Measurements from ENCODE around the gene PRMT3. TPM values are rescaled to one million over a fixed set of nuclear protein-coding genes. Genes with fewer than 3 reads are reported as not detected.

PRMT3 gene
- polyA plus RNA-seq, 1 donor (not counting 4 experiments of a cell fraction or from before 2014, with no cell fraction given) = 29.4 TPM

DNA sequence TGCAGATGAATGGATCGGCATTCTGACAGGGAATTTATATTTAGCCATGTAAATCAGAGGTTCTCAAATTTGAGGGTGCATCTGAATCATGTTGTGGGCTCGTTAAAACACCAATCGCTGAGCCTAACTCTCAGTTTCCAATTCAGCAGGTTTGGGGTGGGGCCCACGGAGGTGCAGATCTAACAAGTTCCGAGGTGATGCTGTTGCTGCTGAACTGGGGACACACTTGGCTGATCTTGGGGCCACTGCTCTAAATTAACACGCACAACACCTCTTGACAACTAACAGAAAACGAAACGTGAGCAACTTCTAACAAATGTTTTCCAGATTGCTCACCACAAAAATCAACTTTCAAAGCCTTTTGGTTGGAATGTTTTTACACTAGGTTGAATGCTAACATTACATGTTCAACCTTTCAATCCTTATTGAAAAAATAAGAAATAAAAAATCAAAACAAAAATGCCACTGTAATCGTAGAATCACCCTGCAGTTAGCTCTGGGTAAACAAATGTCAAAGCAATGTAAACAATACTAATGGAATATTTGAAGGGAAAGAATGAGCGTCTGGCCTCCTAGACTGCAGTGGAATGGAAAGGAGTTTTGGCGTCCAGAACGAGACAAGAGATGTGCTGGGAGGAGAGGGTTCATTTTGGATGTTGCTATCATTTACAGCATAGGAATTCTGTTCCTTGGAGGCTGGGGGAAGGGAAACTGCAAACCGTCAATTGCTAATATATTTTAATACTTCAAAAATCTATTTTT lies 143.6 kb downstream of the PRMT3 start:
- H3K4me2 ChIP-seq (ENCODE audit: control insufficient read depth, extremely low read depth, insufficient read depth, low read depth, low read length) = no peak overlapping the region
- dilution Hi-C loops (cut with MboI; ENCODE audit: extremely low pct_ligation_motif_present, low sequenced_read_pairs) = no loop called here
- FAIRE-seq = no peak

GRCh38 chr11:20535271-20535881 lies 147.9 kb downstream of the PRMT3 start:
- no peaks in the 10 kb centered on the region for H3K27me3 ChIP-seq (ENCODE audit: control insufficient read depth, extremely low read depth, insufficient read depth, low read length)
- no peaks in the 10 kb centered on the region for H3K9me3 ChIP-seq (ENCODE audit: control insufficient read depth, low read depth, low read length)
- H3K36me3 ChIP-seq (ENCODE audit: control insufficient read depth in 2 of 2, extremely low read depth in 1 of 2, insufficient read depth in 2 of 2, low read length in 2 of 2) = no peaks in the 10 kb centered on the region
- H3K79me2 ChIP-seq (ENCODE audit: control insufficient read depth, insufficient read depth, low read length) = no peaks in the 10 kb centered on the region
- H2AFZ ChIP-seq (ENCODE audit: control insufficient read depth, low read length) = no peak overlapping the region
- H3K27ac ChIP-seq (ENCODE audit: control insufficient read depth, insufficient read depth, low read length) = no peak overlapping the region
- no peak overlapping the region for H3K9ac ChIP-seq (ENCODE audit: control insufficient read depth, extremely low read depth, insufficient read depth, low read length)
- DNase-seq (ENCODE audit: low read depth, low spot score) (no peak), FAIRE-seq (no peak)
- dilution Hi-C loops (cut with MboI; ENCODE audit: extremely low pct_ligation_motif_present, low sequenced_read_pairs) = no loop called here
- TF ChIP-seq EZH2 (IDR thresholded peaks at IDR 0.05; ENCODE audit: low read length) = no peak
- no peak for TF ChIP-seq CTCF (optimal IDR thresholded peaks at IDR 0.05 in 1 of 3, IDR thresholded peaks at IDR 0.05 in 1 of 3, conservative IDR thresholded peaks at IDR 0.05 in 1 of 3; ENCODE audit: extremely low read depth in 1 of 3, insufficient read depth in 2 of 3, low read length in 3 of 3)
- H4K20me1 ChIP-seq (ENCODE audit: control insufficient read depth, extremely low read depth, insufficient read depth, low read length) = no peaks in the 10 kb centered on the region
- no peak overlapping the region for H3K4me3 ChIP-seq (ENCODE audit: control insufficient read depth in 2 of 3, extremely low read depth in 1 of 3, insufficient read depth in 2 of 3, low read depth in 1 of 3, low read length in 3 of 3)
- H3K9me1 ChIP-seq (ENCODE audit: control insufficient read depth, extremely low read depth, insufficient read depth, low read length) = no peaks in the 10 kb centered on the region
- no peak overlapping the region for H3K4me2 ChIP-seq (ENCODE audit: control insufficient read depth, extremely low read depth, insufficient read depth, low read depth, low read length)
- H3K4me1 ChIP-seq (ENCODE audit: control insufficient read depth, extremely low read depth, insufficient read depth, low read length) = no peaks in the 10 kb centered on the region

More for the DNA sequence above, 143.6 kb downstream of the PRMT3 start:
- Histone ChIP-seq H3K36me3 (ENCODE audit: control insufficient read depth in 2 of 2, extremely low read depth in 1 of 2, insufficient read depth in 2 of 2, low read length in 2 of 2) (no peaks in the 10 kb centered on the region), H3K27me3 (ENCODE audit: control insufficient read depth, extremely low read depth, insufficient read depth, low read length) (no peaks in the 10 kb centered on the region), H3K9ac (ENCODE audit: control insufficient read depth, extremely low read depth, insufficient read depth, low read length) (no peak overlapping the region), H2AFZ (ENCODE audit: control insufficient read depth, low read length) (no peak overlapping the region), H3K9me3 (ENCODE audit: control insufficient read depth, low read depth, low read length) (no peaks in the 10 kb centered on the region), H3K9me1 (ENCODE audit: control insufficient read depth, extremely low read depth, insufficient read depth, low read length) (no peaks in the 10 kb centered on the region), H3K4me1 (ENCODE audit: control insufficient read depth, extremely low read depth, insufficient read depth, low read length) (no peaks in the 10 kb centered on the region), H3K4me3 (ENCODE audit: control insufficient read depth in 2 of 3, extremely low read depth in 1 of 3, insufficient read depth in 2 of 3, low read depth in 1 of 3, low read length in 3 of 3) (no peak overlapping the region), H3K27ac (ENCODE audit: control insufficient read depth, insufficient read depth, low read length) (no peak overlapping the region), H3K79me2 (ENCODE audit: control insufficient read depth, insufficient read depth, low read length) (no peaks in the 10 kb centered on the region), H4K20me1 (ENCODE audit: control insufficient read depth, extremely low read depth, insufficient read depth, low read length) (no peaks in the 10 kb centered on the region)
- TF ChIP-seq EZH2 (IDR thresholded peaks at IDR 0.05; ENCODE audit: low read length) = no peak
- TF ChIP-seq CTCF (optimal IDR thresholded peaks at IDR 0.05 in 1 of 3, IDR thresholded peaks at IDR 0.05 in 1 of 3, conservative IDR thresholded peaks at IDR 0.05 in 1 of 3; ENCODE audit: extremely low read depth in 1 of 3, insufficient read depth in 2 of 3, low read length in 3 of 3) = no peak
- no peak for DNase-seq (ENCODE audit: low read depth, low spot score)
